Bone marrow (tissue), 2 donors: Measurements from ENCODE around the gene RRM2.
"Not testable (repeated sequence)": the region's sequence is repeated elsewhere in the genome, so short reads cannot be mapped to it uniquely, and the experiment has no call there.

Source experiments
- DNase-seq, 2 donors: peaks; one replicate each; lab custom pipeline; 2025; lab: John Stamatoyannopoulos, UW

Gene RRM2

DNA sequence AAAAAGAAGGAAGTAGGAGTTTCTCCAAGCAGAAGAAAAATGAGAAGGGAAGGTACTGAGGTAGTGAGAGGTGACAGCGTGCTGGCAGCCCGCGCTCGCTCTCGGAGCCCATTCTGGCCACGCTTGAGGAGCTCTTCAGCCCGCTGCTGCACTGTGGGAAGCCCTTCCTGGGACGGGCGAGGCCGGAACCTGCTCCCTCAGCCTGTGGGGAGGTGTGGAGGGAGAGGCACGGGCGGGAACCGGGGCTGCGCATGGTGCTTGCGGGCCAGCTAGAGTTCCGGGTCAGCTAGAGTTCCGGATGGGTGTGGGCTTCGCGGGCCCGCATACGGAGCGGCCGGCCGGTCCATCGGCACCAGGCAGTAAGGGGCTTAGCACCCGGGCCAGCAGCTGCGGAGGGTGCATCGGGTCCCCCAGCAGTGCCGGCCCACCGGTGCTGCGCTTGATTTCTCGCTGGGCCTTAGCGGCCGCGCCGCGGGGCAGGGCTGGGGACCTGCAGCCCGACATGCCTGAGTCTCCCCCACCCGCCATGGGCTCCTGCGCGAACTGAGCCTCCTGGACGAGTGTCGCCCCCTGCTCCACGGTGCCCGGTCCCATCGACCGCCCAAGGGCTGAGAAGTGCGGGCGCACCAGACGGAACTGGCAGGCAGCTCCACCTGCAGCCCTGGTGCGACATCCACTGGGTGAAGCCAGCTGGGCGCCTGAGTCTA lies 31.2 kb upstream of the RRM2 start:
- no peak for DNase-seq

DNA sequence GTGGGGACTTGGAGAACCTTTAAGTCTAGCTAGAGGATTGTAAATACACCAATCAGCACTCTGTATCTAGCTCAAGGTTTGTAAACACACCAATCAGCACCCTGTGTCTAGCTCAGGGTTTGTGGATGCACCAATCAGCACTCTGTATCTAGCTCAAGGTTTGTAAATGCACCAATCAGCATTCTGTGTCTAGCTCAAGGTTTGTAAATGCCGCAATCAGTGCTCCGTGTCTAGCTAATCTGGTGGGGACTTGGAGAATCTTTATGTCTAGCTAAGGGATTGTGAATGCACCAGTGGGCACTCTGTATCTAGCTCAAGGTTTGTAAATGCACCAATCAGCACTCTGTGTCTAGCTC lies 30.7 kb upstream of the RRM2 start:
- not testable (repeated sequence) for DNase-seq

DNA sequence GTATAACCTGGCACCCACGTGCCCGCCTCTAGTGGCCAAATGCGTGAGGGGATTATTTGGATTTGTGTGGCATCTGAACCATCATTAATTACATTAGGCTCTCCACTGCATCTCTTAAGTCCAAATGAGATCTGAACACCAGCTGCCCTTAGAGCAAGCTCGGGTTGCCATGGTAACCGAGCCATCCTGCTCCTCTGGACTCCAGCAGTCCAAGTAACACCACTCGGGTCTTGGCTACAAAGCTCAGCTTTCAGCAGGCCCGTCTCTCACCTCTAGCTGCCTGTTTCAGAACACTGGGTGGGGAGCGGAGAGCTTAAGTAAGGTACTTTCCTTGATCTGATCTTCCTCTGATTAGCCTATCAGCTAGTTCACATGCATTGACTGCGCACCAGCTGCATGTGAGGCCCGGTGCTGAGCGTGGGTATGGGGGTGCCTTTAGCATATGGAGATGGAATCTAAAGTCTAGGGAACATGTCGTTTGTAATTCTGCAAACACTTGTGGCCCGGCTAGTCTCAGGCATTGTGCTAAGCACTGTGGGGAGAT lies 28.2 kb upstream of the RRM2 start:
- no peak for DNase-seq

DNA sequence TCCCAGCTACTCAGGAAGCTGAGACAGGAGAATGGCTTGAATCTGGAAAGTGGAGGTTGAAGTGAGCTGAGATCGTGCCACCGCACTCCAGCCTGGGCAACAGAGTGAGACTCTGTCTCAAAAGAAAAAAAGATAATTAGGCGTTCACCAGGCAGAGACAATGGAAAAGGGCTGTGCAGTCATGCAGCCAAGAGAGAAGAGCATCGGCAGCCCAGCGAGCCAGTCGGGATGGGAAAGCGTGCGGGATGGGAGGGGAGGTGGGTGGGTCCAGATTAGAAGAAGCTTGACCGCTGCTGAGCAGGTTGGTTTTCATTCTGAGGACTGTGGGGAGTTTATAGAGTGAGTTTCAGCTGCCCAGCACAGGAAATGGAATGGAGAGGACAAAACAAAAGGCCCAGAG lies 27.4 kb upstream of the RRM2 start:
- DNase-seq, result no peak

DNA sequence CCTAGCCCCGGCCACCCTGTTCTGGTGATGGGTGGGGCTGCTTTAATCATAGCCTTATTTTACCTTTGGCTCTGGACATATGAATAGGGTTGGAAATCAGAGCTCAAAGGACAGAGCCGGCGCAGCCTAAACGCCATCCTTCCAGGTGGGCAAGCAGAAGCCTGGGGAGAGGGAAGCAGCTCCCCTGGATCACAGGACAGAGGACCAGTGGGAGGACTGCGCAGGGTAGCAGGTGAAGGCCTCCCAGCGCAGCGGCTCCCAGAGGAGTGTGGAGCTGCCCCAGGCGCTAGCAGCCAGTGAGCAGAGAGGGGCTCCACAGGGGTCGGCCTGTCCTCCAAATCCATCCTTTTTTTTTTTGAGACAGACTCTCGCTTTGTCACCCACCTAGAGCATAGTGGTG lies 25.9 kb upstream of the RRM2 start:
- no peak for DNase-seq

DNA sequence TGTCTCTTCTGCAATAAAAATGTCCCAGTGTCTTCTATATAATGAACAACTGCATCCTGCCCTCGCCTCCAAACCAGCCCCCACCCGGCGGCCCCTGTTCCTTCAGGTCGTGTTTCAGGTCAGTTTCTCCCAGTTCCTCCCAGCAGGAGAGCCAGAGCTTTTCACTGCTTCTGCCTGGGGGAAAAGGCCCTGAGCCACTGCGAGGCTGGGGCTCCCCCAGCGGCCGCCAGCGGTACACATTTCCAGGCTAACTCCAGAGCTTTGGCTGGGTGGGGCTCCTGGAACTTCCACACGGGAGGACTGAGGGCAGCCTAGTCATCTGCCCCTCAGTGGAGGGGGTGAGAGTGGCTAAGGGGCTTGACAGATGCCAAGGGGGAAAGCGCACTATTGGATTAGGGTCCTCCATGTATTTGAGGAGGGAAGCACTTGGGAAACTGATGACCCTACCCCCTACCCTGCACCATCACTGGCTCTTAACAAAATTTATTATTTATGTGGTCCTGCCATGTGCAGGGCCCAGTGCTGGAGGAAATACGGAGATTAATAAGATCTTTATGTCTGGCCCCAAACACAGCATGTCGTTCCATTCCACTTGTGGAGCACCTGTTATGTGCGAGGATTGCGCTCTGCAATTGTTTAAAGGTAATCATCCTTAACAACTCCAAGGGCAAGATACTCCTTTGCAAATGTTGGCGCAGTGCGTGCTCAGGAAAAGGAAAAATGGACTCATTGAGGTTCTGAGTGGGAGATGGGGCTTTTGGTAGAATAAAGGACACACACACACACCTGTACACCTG lies 25.0 kb upstream of the RRM2 start:
- DNase-seq, result peak in 1 of 2 donors; percentile 14

DNA sequence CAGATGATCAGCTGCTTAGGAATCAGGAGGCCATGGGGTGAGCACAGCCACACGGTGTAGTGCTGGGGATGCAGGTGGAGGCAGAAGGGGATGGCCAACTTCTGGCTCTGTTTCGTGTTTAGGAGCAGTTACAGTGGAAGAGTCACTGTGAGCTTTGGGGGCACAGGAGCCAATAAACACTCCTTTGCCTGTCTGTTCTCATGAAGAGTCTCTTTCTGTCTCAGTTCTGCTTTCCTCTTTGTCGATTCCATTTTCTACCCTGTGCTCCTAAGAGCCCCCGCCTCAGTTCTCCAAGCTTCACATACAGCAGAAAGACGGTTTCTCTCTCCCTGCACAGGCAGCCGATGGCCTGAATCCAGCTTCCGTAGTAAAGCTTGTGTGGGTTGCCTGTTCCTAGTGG lies 21.0 kb upstream of the RRM2 start:
- DNase-seq, result no peak

DNA sequence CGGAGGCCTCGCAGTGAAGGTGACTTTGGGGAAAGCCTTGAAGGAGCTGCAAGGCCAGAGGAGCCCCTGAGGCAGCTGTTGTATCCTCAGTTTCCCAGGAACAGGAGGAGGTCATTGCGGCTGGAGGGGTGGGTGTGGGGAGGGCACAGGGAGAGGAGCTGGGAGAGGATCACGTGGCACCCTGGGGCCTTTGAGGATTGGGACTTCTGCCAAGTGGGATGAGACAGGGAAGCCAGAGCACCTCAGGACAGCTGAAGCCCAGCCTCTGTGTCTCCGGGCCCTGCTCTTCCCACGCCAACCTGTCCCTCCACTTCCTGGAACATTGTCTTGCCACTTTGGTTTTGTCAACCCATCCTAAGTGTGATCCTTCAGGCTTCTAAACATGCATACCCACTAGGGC lies 19.4 kb upstream of the RRM2 start:
- DNase-seq, result no peak

DNA sequence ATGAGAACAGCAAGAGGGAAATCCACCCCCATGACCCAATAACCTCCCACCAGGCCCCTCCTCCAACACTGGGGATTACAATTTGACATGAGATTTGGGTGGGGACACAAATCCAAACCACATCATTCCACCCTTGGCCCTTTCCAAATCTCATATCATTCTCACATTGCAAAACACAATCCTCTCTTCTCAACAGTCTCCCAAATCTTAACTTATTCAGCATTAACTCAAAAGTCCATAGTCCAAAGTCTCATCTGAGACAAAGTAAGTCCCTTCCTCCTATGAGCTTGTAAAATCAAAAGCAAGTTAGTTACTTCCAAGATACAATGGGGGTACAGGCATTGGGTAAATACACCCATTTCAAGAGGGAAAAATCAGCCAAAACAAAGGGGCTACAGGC lies 17.6 kb upstream of the RRM2 start:
- DNase-seq, result not testable (repeated sequence)

DNA sequence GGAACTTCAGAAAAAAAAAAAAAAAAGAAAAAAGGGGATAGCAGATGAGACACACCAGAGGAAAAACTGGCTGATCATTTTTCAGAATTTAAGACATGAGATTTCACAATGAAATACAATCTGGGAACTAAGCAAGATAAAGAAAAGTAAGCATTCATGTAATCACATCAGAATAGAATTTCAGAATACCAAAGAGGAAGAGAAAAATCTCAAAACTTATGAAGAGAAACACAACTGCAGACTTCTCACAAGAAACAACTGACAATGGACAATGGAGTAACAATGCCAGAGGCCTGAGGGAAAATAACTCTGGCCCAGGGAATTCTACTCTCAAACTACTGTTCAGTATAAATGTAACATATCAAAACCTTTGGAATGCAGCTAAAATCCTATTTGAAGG lies 13.2 kb upstream of the RRM2 start:
- DNase-seq, result no peak

DNA sequence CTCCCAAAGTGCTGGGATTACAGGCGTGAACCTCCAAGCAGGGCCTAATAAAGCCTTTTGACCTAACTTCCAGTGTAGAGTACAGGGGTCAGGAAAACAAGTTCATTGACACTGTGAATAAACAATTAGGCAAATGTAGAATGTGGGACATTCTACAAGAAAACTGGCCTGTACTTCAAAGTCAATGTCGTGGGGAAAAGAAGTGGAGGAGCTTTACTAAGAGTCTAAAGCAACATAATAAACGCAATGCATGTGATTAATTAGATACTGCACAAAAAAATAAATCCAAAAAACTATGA lies 3.6 kb upstream of the RRM2 start:
- no peak for DNase-seq

DNA sequence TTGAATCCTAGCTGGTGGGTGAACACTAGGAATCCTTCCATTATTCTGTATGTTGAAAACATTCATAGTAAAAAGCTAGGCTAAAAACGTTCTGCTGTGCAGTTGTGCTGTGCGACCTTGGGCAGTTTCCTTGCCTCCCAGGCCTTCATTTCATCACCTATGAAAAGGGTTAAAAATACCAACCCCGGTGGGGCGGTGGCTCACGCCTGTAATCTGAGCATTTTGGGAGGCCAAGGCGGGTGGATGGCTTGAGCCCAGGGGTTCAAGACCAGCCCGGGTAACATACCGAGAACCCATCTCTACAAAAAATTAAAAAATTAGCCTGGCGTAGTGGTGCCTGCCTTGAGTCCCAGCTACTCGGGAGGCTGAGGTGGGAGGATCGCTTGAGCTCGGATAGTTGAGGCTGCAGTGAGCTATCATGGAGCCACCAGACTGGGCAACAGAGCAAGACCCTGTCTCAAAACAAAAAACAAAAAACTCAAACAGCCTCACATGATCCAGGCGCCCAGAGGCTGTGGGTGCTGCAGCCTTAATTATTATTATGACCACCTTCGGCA lies 2.9 kb upstream of the RRM2 start:
- no peak for DNase-seq

DNA sequence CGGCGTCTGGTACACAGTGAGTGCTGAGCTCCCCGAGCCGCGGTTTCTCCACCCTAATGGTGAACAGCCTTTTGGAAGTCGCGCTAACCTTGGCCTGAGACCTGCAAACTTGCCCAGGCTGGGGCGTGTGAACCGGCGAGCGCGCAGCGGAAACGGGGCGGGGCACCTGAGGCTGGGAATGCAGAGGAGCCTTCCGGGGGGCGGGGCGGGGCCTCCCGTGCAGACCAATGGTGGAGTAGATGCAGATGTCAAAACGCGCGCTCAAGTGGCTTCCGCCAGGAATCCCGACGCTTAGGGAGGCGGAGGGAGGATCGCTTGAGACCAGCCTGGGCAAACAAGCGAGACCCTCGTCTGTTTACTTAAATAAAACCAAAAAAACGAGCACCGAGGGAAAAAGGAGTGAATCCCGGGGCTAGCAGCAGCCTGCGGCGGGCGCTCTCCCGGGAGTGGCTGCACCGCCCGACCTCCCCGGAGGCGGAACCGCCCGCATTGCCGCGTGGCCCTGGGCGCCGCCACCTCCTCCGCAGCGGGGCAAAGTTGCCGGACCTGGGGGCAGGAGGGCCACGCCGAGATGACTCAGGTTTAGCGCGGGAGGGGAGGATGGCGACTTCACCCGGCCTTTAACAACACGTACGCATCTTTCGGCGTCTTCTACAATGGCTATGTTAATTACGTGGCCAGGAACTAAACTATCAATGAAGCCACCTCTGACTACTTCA lies 2.2 kb upstream of the RRM2 start:
- peak; percentile 77 to 90 for DNase-seq

DNA sequence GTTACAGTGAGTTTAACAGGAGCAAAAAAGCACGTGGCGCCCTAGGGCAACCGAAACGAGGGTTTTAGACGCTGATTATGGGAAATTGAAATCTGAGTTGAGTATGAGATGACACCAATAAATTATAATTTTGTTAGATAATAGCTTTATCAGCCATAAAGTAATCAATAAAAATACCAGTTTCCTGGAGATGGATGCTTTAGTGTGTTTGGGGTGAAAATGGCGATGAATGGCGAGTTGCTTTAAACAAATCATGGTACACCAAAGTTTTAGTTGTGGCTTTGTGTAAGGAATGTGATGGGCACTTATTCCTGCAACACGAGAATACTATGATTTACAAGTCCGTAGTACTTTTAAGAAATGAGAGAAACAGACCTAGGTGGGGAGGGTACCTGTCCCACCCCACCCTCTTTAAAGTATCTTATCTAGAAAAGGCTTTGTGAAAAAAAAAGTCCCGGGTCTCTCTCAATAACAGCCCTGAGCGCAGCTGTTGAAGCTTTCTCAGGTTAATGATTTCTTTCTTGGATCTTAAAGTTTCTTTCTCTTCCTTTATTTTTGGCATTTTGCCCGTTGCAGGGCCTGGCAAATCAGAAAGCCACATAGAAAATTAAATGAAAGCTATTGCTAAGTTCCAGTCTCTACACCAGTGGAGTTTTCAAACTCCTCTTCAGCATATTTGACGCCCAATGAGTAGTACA lies 1.5 kb upstream of the RRM2 start:
- no peak for DNase-seq

DNA sequence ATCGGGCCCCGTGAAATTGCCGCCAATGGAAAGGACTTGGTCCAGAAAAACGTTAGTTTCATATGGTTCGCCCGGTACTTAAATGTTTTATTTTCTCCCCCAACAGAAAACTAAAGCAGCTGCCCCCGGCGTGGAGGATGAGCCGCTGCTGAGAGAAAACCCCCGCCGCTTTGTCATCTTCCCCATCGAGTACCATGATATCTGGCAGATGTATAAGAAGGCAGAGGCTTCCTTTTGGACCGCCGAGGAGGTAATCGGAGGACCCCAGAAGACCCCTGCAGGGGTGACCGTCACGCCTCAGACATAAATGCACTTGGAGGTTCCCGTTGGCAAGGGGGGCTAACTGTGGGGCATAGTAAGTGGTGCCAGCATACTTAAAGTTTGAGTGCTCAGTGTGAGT lies 742 bp downstream of the RRM2 start:
- DNase-seq, result no peak

DNA sequence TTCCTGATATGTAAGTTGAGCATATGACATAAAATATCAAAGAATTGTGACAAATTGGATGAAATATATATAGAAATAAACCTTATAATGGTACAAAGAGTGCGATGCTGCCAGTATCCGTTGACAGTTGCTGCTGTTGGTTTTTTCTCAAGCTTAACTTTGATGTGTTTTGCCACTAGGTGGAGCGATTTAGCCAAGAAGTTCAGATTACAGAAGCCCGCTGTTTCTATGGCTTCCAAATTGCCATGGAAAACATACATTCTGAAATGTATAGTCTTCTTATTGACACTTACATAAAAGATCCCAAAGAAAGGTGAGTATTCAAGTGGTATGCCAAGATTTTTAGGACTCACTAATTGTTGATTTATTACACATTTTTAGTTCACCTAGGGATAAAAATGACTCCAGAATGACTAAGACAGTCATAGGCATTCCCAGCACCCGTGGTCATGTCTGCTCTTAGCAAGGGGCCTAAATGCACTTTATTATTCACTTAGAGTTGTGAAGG lies 2.1 kb downstream of the RRM2 start:
- DNase-seq, result peak in 1 of 2 donors; percentile 69

DNA sequence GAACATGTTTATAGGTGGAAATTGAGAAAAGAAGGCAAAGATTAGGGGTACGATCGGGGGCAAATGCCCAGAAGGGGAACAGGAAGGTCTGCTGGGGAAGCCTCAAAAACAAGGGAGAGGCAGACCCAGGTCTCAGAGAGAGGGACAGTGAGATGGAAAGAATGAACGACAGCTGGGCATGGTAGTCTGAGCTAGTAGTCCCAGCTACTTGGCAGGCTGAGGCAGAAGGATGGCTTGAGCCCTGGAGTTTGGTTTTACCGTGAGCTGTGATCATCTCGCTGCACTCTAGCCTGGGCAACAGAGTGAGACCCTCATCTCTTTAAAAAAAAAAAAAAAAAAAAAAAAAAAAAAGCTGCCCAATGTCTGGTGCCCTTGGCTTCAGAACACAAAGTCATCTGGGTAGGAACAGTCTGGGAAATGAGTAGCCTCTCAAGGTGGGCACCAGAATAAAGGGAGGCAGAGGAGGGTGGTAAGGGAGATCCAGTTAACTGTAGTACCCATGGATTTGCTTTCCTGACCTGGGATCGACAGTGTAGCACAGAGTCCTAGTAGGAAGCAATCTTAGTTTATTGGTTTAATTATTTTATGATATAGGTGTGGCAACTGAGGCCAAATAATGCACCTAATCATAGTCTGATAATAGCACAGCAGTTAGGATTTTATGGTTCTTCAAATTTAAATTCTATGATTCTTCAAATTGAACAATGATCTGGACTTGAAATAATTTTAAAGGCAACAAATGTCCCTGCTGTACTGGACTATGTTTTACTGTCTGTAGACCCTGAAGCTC lies 3.5 kb downstream of the RRM2 start:
- no peak for DNase-seq

DNA sequence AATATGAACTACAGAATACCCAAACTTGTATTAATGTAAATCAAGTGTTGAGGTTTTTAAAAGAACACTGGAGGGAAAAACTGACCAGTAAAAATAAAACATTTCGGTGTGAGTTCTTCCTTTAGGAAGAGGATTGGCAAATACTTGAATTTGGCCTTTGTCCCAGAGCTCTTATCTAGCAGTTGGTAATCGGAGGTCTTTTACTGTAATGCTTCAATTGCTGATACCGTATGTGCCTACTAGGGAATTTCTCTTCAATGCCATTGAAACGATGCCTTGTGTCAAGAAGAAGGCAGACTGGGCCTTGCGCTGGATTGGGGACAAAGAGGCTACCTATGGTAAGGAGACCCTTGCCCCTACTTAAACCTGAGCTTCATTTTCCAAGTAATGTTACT lies 4.1 kb downstream of the RRM2 start:
- no peak for DNase-seq

DNA sequence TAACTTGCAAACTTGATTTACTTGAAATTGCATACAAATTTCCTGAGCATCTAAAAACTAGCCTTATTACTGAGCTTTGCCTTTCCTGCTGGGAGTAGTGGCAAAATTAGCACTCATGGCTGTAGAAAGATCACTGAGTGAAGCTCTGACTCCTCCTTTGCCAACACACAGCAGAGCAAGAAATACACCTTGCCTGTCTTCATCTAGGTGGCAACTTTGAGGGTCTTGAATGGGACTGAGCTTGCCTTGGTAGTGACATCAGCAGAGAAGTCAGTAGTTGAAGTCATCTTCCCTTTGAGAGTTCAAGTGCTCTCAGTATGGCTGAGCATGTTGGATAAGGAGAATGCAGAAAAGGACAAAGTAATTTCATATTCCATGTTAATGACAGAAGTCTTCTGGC lies 5.9 kb downstream of the RRM2 start:
- no peak for DNase-seq

DNA sequence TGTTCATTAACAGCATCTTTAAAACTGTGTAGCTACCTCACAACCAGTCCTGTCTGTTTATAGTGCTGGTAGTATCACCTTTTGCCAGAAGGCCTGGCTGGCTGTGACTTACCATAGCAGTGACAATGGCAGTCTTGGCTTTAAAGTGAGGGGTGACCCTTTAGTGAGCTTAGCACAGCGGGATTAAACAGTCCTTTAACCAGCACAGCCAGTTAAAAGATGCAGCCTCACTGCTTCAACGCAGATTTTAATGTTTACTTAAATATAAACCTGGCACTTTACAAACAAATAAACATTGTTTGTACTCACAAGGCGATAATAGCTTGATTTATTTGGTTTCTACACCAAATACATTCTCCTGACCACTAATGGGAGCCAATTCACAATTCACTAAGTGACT lies 7.0 kb downstream of the RRM2 start:
- no peak for DNase-seq

DNA sequence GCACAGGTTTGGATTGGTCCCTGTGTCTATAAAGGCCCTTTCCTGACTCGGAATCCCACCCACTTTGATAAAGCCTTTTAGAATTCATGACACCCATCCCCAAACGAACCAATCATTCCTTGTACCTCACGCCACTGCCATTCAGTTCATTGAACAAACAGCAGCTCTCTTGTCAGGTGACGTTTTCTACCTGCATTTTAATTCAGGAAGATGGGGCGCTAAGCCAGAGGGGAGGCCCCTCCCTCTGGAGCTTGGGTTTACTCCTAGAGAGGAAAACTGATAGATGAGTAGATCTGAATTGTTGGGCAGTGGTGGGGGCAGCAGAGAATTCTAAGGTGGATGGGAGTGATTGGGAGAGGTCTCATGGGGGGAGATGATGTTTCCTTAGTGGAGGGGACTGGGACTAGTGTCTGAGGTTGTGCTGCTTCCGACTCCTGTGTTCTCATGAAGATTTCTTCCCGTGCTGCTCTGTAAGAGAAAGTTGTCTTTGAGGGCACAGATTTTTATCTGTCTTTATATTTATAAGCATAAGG lies 9.6 kb downstream of the RRM2 start:
- no peak for DNase-seq
